SK-N-SH treated with all-trans-retinoic acid at 6 μM for 48 hours (cell line): Measurements from ENCODE around the gene CYSRT1.

ENCODE experiments used
- ATAC-seq: fragments of 200-7000 bp; cut with Tn5 transposase; 3 replicates; pipeline ENCODE4 v1.9.1; 2020; ENCODE audit warnings: mild to moderate bottlenecking, moderate library complexity
- ARNTL ChIP-seq: fragments of 450-650 bp; formaldehyde crosslinking; IDR thresholded peaks from 2 replicates; pipeline ENCODE4 v1.5.0; 2020; ENCODE audit warnings: low read depth, mild to moderate bottlenecking, moderate library complexity, borderline replicate concordance
- CSDC2 ChIP-seq: fragments of 250-450 bp; sonication (Bioruptor Pico); IDR thresholded peaks from 2 replicates; pipeline ENCODE4 v1.5.0; 2020; ENCODE audit warnings: mild to moderate bottlenecking, moderate library complexity
- ESRRG ChIP-seq: fragments of 250-450 bp; sonication (Bioruptor Pico); IDR thresholded peaks from 2 replicates; pipeline ENCODE4 v1.6.1; 2021; ENCODE audit warnings: mild to moderate bottlenecking
- ISL1 ChIP-seq: fragments of 250-450 bp; sonication (Bioruptor Pico); IDR thresholded peaks from 2 replicates; pipeline ENCODE4 v2.1.2; 2022; ENCODE audit warnings: mild to moderate bottlenecking, moderate library complexity
- PPARA ChIP-seq: fragments of 250-450 bp; sonication (Bioruptor Pico); IDR thresholded peaks from 2 replicates; pipeline ENCODE4 v1.5.0; 2020; ENCODE audit warnings: mild to moderate bottlenecking, borderline replicate concordance
- RARB ChIP-seq: fragments of 250-450 bp; sonication (Bioruptor Pico); IDR thresholded peaks from 2 replicates; pipeline ENCODE4 v1.8.0; 2021; ENCODE audit warnings: mild to moderate bottlenecking, moderate library complexity
- SNAI2 ChIP-seq: fragments of 250-450 bp; sonication (Bioruptor Pico); IDR thresholded peaks from 2 replicates; pipeline ENCODE4 v1.5.0; 2020; ENCODE audit warnings: mild to moderate bottlenecking, moderate library complexity
- TCF4 ChIP-seq: fragments of 250-450 bp; sonication (Bioruptor Pico); IDR thresholded peaks from 2 replicates; pipeline ENCODE4 v1.8.0; 2021; ENCODE audit warnings: mild to moderate bottlenecking, moderate library complexity, borderline replicate concordance
- TOX ChIP-seq: fragments of 250-450 bp; sonication (Bioruptor Pico); IDR thresholded peaks from 2 replicates; pipeline ENCODE4 v1.8.0; 2021; ENCODE audit warnings: mild to moderate bottlenecking, moderate library complexity, borderline replicate concordance
- ZC3H10 ChIP-seq: fragments of 250-450 bp; sonication (Bioruptor Pico); IDR thresholded peaks from 2 replicates; pipeline ENCODE4 v1.5.1; 2021; ENCODE audit warnings: mild to moderate bottlenecking, moderate library complexity
- ZFP30 ChIP-seq: fragments of 450-650 bp; formaldehyde crosslinking; IDR thresholded peaks from 2 replicates; pipeline ENCODE4 v1.5.0; 2022; ENCODE audit warnings: mild to moderate bottlenecking, moderate library complexity
- ZNF565 ChIP-seq: fragments of 450-650 bp; formaldehyde crosslinking; conservative IDR thresholded peaks from 2 replicates; pipeline ENCODE4 v1.5.0; 2020; ENCODE audit warnings: low read depth, mild to moderate bottlenecking, moderate library complexity
- ZNF70 ChIP-seq: fragments of 450-650 bp; formaldehyde crosslinking; IDR thresholded peaks from 2 replicates; pipeline ENCODE4 v1.5.0; 2020; ENCODE audit warnings: mild to moderate bottlenecking, moderate library complexity
- TF ChIP-seq, protein P1 (sequence below): fragments of 250-450 bp; sonication (Bioruptor Pico); IDR thresholded peaks from 2 replicates; pipeline ENCODE4 v1.8.0; 2020; ENCODE audit warnings: mild to moderate bottlenecking, moderate library complexity, borderline replicate concordance
- TF ChIP-seq, protein P2 (sequence below): fragments of 250-450 bp; sonication (Bioruptor Pico); IDR thresholded peaks from 2 replicates; pipeline ENCODE4 v1.5.1; 2021; ENCODE audit warnings: mild to moderate bottlenecking, moderate library complexity
- TF ChIP-seq, protein P3 (sequence below): fragments of 250-450 bp; sonication (Bioruptor Pico); IDR thresholded peaks from 2 replicates; pipeline ENCODE4 v1.5.0; 2020; ENCODE audit warnings: mild to moderate bottlenecking, moderate library complexity

The CYSRT1 gene

DNA sequence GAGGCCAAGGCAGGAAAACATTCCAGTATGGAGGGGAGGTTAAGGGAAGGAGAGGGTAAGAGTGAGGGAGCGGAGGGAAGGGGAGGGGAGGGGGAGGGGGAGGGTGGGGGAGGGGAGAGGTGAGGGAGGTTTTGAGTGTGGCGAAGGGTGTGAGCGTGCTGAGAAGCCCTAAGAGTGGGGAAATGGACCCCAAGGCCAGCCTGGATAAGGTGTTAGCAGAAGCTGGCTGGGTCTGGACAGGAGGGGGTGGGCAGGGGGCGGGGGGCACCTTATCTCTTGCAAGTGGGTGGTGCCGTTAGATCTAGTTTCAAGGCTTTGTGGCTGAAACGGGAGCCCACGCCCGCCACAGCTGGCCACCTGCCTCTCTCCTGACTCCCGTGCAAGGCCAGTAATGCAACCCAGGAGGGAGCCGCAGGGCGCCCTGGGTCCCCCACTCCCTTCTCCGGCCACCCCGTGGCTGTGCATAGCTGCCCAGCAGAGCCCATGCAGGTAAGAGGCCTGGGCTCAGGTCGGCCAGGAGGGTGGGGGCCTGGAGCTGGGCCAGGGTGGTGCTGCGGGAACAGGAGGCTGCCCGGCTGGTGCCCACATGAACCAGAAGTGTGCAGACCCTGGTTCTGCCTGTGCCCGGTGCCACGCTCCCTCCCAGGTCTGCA is 3.0 kb downstream of the CYSRT1 start:
- ATAC-seq = no peak
- TF ChIP-seq TCF4 = no peak
- TF ChIP-seq TOX = no peak
- no peak for TF ChIP-seq ZC3H10 (CRISPR knock-in tag)
- TF ChIP-seq, protein P1, sequence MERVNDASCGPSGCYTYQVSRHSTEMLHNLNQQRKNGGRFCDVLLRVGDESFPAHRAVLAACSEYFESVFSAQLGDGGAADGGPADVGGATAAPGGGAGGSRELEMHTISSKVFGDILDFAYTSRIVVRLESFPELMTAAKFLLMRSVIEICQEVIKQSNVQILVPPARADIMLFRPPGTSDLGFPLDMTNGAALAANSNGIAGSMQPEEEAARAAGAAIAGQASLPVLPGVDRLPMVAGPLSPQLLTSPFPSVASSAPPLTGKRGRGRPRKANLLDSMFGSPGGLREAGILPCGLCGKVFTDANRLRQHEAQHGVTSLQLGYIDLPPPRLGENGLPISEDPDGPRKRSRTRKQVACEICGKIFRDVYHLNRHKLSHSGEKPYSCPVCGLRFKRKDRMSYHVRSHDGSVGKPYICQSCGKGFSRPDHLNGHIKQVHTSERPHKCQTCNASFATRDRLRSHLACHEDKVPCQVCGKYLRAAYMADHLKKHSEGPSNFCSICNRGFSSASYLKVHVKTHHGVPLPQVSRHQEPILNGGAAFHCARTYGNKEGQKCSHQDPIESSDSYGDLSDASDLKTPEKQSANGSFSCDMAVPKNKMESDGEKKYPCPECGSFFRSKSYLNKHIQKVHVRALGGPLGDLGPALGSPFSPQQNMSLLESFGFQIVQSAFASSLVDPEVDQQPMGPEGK (CRISPR knock-in tag) = no peak
- TF ChIP-seq, protein P2, sequence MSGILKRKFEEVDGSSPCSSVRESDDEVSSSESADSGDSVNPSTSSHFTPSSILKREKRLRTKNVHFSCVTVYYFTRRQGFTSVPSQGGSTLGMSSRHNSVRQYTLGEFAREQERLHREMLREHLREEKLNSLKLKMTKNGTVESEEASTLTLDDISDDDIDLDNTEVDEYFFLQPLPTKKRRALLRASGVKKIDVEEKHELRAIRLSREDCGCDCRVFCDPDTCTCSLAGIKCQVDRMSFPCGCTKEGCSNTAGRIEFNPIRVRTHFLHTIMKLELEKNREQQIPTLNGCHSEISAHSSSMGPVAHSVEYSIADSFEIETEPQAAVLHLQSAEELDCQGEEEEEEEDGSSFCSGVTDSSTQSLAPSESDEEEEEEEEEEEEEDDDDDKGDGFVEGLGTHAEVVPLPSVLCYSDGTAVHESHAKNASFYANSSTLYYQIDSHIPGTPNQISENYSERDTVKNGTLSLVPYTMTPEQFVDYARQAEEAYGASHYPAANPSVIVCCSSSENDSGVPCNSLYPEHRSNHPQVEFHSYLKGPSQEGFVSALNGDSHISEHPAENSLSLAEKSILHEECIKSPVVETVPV (CRISPR knock-in tag) = no peak
- TF ChIP-seq CSDC2 = no peak
- TF ChIP-seq ISL1 = no peak
- TF ChIP-seq, protein P3, sequence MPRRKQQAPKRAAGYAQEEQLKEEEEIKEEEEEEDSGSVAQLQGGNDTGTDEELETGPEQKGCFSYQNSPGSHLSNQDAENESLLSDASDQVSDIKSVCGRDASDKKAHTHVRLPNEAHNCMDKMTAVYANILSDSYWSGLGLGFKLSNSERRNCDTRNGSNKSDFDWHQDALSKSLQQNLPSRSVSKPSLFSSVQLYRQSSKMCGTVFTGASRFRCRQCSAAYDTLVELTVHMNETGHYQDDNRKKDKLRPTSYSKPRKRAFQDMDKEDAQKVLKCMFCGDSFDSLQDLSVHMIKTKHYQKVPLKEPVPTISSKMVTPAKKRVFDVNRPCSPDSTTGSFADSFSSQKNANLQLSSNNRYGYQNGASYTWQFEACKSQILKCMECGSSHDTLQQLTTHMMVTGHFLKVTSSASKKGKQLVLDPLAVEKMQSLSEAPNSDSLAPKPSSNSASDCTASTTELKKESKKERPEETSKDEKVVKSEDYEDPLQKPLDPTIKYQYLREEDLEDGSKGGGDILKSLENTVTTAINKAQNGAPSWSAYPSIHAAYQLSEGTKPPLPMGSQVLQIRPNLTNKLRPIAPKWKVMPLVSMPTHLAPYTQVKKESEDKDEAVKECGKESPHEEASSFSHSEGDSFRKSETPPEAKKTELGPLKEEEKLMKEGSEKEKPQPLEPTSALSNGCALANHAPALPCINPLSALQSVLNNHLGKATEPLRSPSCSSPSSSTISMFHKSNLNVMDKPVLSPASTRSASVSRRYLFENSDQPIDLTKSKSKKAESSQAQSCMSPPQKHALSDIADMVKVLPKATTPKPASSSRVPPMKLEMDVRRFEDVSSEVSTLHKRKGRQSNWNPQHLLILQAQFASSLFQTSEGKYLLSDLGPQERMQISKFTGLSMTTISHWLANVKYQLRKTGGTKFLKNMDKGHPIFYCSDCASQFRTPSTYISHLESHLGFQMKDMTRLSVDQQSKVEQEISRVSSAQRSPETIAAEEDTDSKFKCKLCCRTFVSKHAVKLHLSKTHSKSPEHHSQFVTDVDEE = no peak
- TF ChIP-seq PPARA = no peak
- TF ChIP-seq ARNTL (CRISPR knock-in tag) = no peak
- TF ChIP-seq RARB (CRISPR knock-in tag) = no peak
- TF ChIP-seq ZFP30 = no peak
- TF ChIP-seq ESRRG (CRISPR knock-in tag) = no peak

DNA sequence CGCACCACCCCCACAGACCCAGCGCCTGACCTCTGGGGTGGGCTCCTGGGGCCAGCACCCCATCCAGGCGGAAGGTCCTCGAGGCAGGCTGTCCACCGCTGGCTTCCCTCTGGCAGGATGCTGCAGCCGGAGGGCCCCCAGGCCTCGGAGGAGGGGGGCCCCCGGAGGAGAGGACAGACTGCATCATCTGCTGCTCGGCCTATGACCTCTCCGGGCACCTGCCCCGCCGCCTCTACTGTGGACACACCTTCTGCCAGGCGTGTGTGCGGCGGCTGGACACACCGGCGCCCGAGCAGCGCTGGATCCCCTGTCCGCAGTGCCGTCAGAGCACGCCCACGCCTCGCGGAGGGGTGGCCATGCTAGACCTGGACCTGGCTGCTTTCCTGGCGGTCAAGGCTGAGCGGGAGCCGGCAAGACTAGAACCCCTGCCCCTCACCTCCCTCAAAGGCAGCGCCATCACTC is 3.6 kb downstream of the CYSRT1 start:
- TF ChIP-seq ZFP30 = no peak
- no peak for TF ChIP-seq TOX
- TF ChIP-seq ZNF70 (CRISPR knock-in tag) = no peak
- no peak for TF ChIP-seq SNAI2 (CRISPR knock-in tag)
- TF ChIP-seq, protein P1 (CRISPR knock-in tag) = no peak
- TF ChIP-seq, protein P3 = no peak
- no peak for TF ChIP-seq ZNF565 (CRISPR knock-in tag)
- TF ChIP-seq ZC3H10 (CRISPR knock-in tag) = no peak
- ATAC-seq = no peak

DNA sequence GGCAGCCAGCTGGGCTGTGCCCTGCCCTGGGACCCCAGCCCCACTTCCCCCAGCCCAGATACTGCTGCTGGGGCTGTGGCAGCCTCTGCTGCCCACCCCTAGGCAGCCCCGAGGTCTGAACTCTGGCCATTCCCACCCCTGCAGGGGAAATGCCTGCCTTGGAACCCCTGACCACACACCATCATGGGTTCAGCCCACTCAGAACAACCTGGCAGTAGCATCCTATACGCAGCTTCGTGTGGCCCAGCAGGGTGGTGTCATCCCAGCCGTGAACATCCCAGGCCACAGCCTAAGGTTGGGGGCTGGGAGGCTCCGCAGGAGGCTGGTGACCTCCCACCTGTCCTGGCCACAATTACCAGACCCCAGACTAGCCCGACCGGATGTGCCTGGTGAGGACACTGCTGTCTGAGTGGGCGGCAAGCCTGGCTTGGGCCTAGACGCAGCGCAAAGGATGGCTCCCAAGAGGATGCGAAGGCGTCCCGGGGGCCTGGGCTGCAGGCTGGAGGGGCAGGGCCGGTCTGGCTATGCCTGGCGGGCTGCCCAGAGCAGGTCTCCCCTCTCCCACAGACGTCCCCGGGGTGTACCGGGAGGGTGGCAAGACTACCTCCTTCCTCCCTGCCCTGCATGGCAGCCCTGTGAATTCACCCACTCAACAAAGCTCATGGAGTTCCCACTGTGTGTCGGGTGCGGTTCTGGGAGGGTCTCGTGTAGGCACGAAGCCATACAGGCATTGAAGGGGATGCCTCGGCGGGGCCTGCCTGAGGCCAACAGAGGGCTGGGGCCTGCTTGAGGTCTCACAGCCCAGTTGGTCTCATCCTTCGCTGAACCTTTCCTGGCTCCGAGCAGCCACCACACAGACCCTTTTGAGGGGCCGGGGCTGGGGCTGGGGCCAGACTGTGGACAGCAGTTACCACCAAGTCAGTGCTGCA is 4.3 kb downstream of the CYSRT1 start:
- no peak for ATAC-seq
- TF ChIP-seq ESRRG (CRISPR knock-in tag) (no peak), ISL1 (no peak)
- TF ChIP-seq, protein P2 (CRISPR knock-in tag) = no peak
